Right lung (tissue), 5 donors: Measurements from ENCODE around the gene BABAM1. TPM values are rescaled to one million over a fixed set of nuclear protein-coding genes. Genes with fewer than 3 reads are reported as not detected.

Source experiments
- DNase-seq, 2 donors: peaks; one replicate each; pipeline ENCODE4 v3.0.0-alpha.2; 2013
- polyA plus RNA-seq, 5 donors: library from polyadenylated mRNA; unstranded; fragments of 120-200 nt; gene quantifications; one replicate each; pipeline versions ENCODE4 v1.2.1 to v1.2.3, GENCODE V29; 2013; ENCODE audit warnings: inconsistent platforms in 1 of 5, low replicate concordance in 1 of 5; ENCODE audit not compliant: insufficient read length in 5 of 5, insufficient read depth in 1 of 5

BABAM1 gene
- polyA plus RNA-seq, 5 donors, result 103 to 116 (median 106) TPM

- no peak for DNase-seq
These were observed 33.9 kb downstream of the BABAM1 start for GRCh38 chr19:17300992-17301619.

DNA sequence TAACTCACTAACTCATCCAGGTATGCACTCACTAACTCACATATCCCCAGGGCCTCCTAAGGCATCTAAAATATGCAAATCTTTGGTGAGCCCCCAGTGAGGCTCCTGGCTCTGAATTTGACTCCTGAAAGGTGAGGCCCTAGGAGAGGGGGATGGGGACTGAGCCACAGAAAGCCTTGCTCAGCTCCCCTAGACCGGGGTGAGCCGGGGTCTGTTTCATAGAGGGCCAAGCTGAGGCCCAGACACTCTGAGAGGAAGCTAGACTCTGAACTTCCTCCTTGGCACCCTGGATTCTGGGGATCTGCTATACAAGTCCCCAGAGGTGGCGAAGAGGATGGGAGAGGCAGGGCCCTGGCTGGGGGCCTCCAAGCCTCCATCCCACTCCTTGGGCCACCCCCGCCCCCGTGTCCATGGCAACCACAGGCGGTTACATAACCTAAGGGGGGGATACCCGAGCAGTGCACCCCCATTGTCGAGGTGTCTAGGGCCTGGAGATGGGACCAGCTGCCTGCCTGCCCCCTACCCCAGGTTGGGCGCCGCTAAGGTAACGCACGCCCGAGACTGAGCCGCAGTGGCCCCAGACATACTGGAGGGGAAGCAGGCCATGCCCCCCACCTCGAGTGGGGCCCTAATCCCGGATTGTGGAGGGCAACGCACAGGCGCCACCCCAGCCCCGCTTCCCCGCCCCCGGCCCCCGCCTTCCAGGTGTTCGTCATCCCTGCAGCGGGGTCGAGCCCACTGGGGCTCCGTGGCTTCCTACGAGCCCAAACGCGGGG, 35.3 kb downstream of the BABAM1 start:
- no peak for DNase-seq

DNA sequence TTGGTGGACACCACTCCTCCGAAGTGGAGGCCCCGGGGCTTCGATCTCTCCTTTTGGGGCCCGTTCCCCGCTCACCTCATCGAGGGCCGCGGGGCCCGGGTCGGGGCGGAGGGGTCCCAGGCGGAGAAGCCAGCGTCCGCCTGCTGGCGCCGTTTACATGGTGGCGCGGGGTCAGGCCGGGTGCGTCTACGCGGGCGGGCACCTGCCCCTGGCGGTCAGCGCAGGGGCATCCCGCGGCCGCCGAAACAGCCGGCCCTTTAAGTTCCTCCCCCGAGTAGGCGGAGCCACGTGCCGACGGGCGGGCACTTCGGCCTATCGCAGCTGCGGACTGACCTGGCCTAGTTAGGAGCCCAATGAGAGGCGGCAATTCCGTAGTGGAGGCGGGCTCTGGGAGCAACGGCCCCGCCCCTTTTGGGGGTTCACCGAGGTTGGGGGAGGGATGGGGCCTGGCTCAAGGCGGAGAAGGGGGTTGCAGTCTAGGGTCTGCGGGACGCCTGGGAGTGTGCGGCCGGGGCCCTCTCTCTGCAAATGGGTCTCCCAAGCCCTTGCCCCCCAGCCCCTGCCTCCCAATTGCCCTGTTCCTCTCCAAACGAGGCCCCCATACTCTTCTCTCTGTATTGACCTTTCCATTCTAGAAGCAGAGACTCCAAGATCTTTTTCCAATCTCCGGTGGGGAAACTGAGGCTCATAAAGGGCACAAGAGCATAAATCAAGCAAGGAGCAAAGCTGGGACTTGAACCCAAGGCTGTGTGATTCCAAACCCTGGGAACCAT, 36.1 kb downstream of the BABAM1 start, which contains the start of gene ABHD8:
TSS of gene ABHD8 (minus strand) at position 259 of the 773 bp plus-strand sequence. CDS start 1,809 bp downstream, outside the sequence.
- peak; percentile 91 to 93 for DNase-seq

DNA sequence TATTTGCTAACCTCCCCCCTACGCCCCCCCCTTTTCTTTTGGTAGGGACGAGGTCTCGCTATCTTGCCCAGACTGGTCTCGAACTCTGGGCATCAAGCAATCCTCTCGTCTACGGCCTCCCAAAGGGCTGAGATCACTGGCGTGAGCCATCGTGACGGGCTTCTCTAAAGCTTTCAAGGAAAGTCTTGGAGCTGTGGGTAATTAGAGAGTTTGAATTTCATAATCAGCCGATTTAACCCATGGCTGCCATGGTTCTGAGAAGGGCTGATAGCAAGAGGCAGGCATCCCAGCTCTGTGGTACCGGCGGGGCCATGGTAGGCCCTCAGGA, 36.7 kb downstream of the BABAM1 start:
- no peak for DNase-seq

DNA sequence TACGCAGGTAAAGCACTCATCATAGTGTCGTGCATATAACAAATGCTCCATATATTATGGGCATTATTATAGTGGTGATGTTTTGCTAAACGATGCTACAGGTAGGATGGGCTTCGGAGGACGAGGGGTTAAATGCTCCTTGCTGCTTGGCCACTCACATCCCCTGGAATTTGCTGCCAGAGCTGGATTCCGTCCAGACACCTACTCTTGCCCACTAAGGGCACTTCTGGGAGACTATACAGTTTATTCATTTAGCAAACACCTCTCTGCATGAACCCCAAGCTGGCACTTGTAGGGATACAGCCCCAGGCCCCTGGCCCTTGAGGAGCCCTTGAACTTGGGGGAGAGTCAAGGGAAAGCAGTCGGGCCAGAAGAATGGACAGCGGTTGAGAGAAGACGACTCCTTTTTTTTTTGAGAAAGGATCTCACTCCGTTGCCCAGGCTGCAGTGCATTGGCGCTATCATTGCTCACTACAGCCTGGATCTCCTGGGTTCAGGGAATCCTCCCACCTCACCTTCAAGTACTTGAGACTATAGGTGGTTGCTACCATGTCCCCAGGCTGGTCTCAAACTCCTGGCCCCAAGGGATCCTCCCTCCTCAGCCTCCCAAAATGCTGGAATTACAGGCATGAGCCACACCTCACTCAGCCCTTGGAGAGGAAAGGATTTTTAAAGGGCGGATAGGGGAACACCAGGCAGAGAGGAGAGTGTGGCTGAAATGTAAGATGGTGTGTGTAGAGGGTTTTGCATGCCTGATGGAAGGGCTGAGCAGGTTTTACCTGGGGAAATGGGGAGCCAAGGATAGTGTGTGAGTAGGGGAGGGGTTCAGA, 37.4 kb downstream of the BABAM1 start:
- peak in 1 of 2 donors; percentile 58 for DNase-seq

DNA sequence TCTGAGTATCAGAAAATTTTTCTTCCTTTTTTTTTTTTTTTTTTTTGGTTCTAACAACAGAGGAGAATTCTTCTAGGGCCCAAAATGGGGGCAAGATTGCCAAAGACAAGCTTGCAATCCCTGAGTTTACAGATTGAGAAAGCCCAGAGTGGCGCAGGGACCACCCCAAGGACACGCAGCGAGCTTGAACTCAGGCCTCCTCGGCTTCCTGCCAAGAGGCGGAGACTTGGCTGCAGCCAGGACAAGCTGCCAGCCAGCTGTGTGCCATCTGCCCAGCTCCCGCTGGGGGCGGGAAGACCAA, 37.9 kb downstream of the BABAM1 start:
- DNase-seq, result no peak

DNA sequence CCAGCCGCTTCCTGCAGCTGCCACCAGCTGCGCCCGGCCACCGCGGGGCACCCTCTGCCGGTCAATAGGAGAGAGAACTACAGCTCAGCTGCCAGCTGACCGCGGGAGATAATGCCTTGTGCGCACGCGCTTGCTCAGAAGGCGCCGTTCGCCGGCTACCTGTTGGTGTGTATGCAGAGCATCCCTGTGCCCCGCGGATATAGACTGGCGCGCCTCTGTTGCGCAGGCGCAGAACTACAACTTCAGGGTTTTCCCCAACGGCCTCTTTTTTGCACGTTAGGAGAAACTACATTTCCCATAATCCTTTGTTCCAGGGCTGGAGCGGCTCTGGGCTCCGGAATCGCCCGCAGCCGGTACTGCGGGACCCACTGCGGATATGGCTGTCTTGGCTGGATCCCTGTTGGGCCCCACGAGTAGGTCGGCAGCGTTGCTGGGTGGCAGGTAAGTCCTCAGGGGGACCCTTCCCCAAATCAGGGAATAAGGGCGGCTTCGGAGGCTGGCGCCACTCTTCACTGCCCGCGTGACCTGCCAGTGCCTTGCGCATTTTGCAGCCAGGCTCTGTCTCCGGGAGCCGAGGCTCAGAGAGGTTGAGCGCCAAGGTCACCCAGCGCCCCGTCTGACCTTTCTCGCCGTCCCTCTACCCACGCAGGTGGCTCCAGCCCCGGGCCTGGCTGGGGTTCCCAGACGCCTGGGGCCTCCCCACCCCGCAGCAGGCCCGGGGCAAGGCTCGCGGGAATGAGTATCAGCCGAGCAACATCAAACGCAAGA, 38.5 kb downstream of the BABAM1 start, which contains the start of gene MRPL34:
TSS of gene MRPL34 (plus strand) at position 356 of the 768 bp plus-strand sequence. CDS start at position 377, 21 bp downstream.
- peak; percentile 96 for DNase-seq

DNA sequence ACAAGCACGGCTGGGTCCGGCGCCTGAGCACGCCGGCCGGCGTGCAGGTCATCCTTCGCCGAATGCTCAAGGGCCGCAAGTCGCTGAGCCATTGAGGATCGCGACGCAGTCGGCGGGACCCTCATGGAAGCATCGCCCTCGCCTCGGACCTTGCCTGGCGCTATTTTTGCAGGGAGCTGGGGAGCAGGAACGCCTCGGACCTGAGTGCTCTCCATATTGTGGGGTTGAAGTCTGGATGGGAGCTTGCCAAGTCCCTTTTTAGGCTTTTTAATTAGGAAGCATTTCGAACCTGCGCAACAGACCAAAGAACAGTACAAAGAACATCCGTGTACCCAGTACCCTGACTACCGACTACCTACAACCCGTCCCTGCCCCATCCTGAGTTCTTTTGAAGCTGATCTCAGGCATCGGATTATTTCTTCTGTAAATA, 39.1 kb downstream of the BABAM1 start:
- DNase-seq, result no peak

DNA sequence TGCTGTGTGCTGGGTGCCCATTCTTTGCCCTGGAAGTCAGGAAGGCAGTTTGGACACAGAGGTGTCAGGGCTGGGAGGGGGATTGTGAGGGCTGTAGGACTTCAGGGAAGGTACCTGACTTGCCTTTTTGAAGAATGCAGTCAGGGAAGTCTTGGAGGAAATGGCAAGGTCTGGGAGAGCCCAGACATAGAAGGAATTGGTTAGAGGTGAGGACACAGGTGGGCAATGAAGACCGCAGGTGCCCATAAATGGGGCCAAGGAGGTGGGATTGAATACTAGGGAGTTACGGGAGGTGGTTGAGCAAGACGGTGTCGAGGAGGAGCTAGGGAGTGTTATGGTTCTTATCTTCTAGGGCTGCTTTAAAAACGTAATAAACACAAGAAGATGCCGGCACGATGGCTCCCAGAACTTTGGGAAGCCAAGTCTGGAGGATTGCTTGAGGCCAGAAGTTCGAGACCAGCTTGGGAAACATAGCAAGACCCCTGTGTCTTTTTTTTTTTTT, 40.7 kb downstream of the BABAM1 start:
- DNase-seq, result no peak

GRCh38 chr19:17309198-17309964, 42.1 kb downstream of the BABAM1 start, which contains the start of gene DDA1:
Gene DDA1, plus strand, starts transcription at chr19:17309563. Its CDS starts 92 bp downstream, at chr19:17309655.
- peak; percentile 98 to 99 for DNase-seq

- no peak for DNase-seq
These were observed 42.8 kb downstream of the BABAM1 start for GRCh38 chr19:17309965-17310461.

- DNase-seq, result no peak
These were observed 44.4 kb downstream of the BABAM1 start for GRCh38 chr19:17311455-17312188.

DNA sequence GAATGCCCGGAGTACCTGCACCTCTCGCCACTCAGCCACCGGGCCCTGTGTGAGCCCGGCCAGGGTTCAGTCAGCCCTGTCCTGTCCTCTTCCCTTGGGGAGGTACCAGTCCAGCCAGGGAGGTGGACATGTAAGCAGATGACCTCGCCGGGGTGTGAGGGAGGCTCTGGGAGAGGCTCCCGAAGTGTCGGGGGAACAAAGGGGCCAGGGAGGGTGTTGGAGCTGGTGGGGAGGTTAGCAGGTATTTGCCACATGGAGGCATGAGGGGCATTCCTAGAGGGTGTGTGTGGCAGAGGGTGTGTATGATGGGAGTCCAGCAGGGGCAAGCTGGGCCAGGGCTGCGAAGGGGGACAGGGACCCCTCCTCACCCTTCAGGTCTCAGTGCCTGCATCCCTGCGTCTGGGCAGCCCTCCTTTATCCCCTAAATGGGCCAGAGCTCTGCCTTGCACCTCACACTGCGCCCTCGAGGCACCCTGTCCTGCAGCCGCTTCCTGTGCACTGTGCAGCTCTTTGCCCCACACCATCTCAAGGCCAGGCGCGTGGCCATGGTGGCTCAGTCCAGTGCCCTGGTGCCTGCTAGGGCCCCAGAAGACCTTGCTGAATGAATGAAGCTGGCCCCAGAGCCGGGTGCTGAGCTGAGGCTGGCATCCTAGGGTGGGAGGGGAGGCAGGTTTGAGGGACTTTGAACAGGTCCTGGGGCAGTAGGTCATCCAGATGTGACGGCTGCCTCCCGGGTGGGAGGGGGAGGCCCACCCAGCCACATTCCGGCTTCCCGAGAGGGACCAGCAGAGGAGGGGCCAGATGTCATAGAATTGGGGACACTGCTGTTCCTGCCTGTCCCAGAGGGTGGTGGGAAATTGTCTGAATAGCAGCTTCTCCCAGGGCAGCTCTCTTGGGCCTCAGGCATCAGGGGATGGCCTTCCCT, 45.2 kb downstream of the BABAM1 start:
- no peak for DNase-seq

GRCh38 chr19:17314007-17314593, 46.9 kb downstream of the BABAM1 start:
- DNase-seq, result no peak

GRCh38 chr19:17318966-17319365, 51.7 kb downstream of the BABAM1 start:
- DNase-seq, result no peak

DNA sequence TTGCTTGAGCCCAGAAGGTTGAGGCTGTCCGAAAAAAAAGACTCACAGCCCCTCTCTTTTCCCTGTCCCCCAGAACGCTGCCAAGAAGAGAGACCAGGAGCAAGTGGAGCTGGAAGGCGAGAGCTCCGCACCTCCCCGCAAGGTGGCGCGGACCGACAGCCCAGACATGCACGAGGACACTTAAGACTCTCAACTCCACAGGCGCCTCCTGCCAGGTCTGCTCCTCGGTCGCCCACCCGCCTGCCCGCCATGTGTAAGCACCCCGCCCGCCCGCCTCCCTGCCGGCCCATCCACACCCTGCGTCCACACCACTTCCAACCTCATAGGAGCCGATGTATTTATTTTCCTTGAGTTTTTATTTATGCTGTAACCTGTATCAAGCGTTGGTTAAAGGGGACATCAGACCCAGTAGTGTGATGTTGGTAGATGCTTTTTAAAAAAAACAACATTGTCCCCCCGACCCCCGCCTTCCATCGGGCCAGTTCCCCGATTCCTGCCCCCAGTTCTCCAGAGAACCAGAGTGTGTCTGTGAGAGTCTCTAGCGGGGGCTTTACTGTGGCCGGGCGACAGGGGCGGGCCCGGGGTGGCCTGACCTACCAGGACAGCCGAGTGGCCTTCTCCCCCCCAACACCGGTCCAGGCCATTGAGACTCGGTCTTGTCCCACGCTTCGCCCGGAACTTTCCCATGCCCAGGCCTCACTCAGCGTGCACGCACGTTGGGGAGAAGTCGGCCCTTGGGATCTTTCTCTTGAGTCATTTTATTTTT, 52.4 kb downstream of the BABAM1 start:
- DNase-seq, result no peak
